AG09319 (cell line): ENCODE measurements around the gene BBOX1.

Source experiments
- DNase-seq: peaks from one replicate; pipeline ENCODE4 v3.0.0-alpha.2; 2010; ENCODE audit warnings: low read depth; ENCODE audit errors: extremely low read depth
- CTCF ChIP-seq: IDR thresholded peaks from 2 replicates; pipeline ENCODE4 v1.5.1; 2011; ENCODE audit warnings: low read depth, mild to moderate bottlenecking, inconsistent platforms, low read length, moderate library complexity

BBOX1 gene

DNA sequence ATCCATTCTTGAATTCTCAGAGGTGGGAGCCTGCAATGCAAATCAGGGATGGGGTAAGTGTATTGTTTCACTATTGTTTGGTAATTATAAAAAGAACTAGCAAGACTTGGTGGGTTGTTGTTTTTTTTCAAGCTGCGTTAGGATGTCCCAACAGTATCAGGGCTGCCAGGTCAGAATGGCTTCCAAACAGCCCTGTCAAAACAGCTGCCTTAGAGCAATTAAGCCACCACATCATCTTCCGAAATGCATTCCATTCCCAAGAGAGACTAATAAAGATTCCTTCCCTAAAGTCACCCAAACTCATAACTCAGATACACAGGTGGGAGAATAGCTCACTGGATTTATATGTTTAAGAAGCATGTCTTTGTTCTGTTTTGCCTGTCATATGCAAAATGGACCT, 23.5 kb downstream of the BBOX1 start:
- DNase-seq = no peak
- no peak for TF ChIP-seq CTCF

GRCh38 chr11:27075192-27075591, 34.6 kb downstream of the BBOX1 start:
- no peak for DNase-seq
- no peak for TF ChIP-seq CTCF

DNA sequence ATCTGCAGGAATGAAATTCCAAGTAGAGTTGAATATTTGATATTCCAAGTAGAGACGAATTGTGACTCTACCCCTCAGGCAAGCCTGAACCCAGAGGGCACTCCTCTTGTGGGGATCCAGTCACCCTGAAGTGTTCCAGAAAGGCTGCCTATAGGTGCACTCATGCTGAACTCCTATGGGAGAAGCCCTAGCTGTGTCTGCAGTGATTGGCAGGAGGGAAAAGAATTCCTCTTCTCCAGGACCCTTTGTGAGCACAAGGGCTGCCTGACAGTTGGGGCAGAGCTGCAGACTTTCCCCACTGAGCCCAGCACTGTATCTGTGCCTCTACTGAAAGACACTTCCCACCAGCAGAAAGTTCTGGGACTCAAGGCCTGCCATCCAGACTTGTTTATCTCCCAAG, 35.0 kb downstream of the BBOX1 start:
- DNase-seq = no peak
- no peak for TF ChIP-seq CTCF

- no peak for DNase-seq
- no peak for TF ChIP-seq CTCF
Observed at GRCh38 chr11:27076121-27076589, 35.5 kb downstream of the BBOX1 start.

GRCh38 chr11:27081056-27081455, 40.4 kb downstream of the BBOX1 start:
- no peak for TF ChIP-seq CTCF
- DNase-seq = no peak

DNA sequence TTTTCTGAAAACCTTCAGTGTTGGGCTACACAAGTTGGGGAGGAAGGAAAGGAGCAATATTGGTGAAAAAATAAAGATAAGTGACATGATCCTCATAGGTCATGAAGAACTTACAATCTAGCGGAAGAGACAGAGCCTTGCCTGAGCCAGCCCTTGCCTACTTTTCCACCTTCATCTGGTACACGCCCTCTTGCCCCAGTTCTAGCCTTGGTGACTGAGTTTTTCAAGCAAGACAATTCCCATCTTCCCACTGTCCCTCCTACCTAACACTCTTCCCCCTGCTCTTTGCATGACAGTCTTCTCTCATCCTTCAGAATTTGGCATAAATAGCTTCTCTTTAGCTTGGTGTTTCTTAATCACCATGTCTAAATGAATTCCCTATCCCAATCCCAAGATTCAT, 42.6 kb downstream of the BBOX1 start:
- no peak for DNase-seq

GRCh38 chr11:27083782-27084181, 43.2 kb downstream of the BBOX1 start:
- TF ChIP-seq CTCF = no peak
- no peak for DNase-seq

More for the DNA sequence above, 42.6 kb downstream of the BBOX1 start:
- no peak for TF ChIP-seq CTCF

DNA sequence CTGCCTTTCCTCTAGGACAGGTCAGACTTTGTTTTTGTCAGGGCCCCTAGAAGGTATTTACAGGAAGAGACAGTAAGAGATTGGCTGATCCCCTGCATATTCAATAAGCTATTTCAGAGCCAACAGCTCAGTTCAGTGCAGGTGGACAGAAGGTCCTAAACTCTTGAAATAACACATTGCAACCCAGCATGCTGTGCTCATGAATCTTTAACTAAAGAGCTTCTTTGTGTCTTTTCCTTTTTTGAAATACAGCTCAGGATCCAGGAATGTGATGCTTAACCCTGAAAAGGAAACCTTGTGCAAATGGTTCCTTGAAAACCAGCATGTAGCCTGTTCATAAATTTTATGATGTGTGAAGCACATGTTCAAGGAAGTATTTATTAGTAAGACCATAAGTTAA, 43.9 kb downstream of the BBOX1 start:
- TF ChIP-seq CTCF = no peak
- DNase-seq = no peak
